H1 (cell line): ENCODE measurements around the gene MESD. TPM values are rescaled to one million over a fixed set of nuclear protein-coding genes. Genes with fewer than 3 reads are reported as not detected.

Experiments used
- MAX ChIP-seq: IDR thresholded peaks from 2 replicates; pipeline ENCODE4 v1.6.1; 2012; ENCODE audit warnings: inconsistent platforms
- TEAD4 ChIP-seq: IDR thresholded peaks from 2 replicates; pipeline ENCODE4 v1.6.1; 2012; ENCODE audit warnings: low read depth, low read length, inconsistent platforms, mixed read lengths
- polyA plus RNA-seq, 7 experiments: library from polyadenylated mRNA; depleted of rRNA in 3 of 7; stranded (reverse) in 5 of 7; unstranded in 2 of 7; fragments of >200 nt in 5 of 7; fragments of 200-250 nt in 2 of 7; gene quantifications; 1 replicate in 5 of 7; 2 replicates in 1 of 7; 4 replicates in 1 of 7; pipeline versions ENCODE4 v1.2.1 to v1.2.3, GENCODE V29; 2011 to 2013; ENCODE audit warnings: missing spikeins in 2 of 7, mixed read lengths in 2 of 7
- total RNA-seq: library from RNA; stranded (reverse); fragmentation: NEBNext Ultra II Directional; extraction: Animal tissue kit (Norgen Biotek cat#: 25700); gene quantifications from 2 replicates; pipeline ENCODE4 v1.2.1, GENCODE V29; 2021

Gene MESD
- total and polyA plus RNA-seq, 2 of the 8 experiments (the other 6 are each of a cell fraction or from before 2014, with no cell fraction given): 11.0 to 28.3 TPM

DNA sequence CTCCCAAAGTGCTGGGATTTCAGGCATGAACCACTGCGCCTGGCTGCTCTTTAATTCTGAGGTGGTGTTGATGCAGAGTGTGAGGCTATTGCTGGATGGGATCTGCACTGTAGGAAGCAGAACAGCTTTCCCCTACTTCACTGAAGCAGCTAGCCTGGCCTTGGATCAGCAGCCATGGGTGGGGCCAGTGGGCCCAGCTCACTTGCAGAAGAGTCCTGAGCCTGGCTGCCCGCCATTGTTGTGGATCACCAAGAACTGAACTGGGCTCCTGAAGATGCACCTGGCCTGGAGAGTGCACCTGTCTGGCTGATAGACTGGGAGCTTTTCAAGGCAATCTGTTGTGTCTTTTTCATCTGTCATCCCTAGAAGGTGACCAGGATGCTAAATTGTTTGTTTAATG lies 23.0 kb upstream of the MESD start (continued):
- TF ChIP-seq MAX: no peak
- TF ChIP-seq TEAD4: no peak
- TF ChIP-seq, all 59 proteins: peak for 0
